NCI-H460 (cell line): Measurements from ENCODE around the gene UCHL5. TPM values are rescaled to one million over a fixed set of nuclear protein-coding genes. Genes with fewer than 3 reads are reported as not detected.
A peak's percentile ranks its signal among the peaks of the same experiment; 100 is the strongest.

Source experiments
- DNase-seq: peaks from one replicate; pipeline ENCODE4 v3.0.0-alpha.2; 2016; ENCODE audit warnings: low read depth; ENCODE audit errors: extremely low read depth
- polyA plus RNA-seq: library from polyadenylated mRNA; depleted of rRNA; stranded (reverse); fragments of >200 nt; gene quantifications from 2 replicates; pipeline ENCODE4 v1.2.3, GENCODE V29; 2014; cell fraction: nucleus; rRNA removed
- total RNA-seq: library from RNA; depleted of rRNA; stranded (reverse); fragments of >200 nt; shearing (Covaris generic); gene quantifications from 2 replicates; pipeline ENCODE4 v1.2.3, GENCODE V29; 2014; rRNA removed

Gene UCHL5
- 78.0 and 93.7 TPM in 2 replicates for total RNA-seq
- polyA plus RNA-seq: 81.9 and 98.2 TPM in 2 replicates

- peak; percentile 100 for DNase-seq
Measured at GRCh38 chr1:193059282-193060114, at the start of gene UCHL5, which contains the start of gene RO60. Gene UCHL5, minus strand, starts transcription at chr1:193059360. Its CDS starts 100 bp downstream, at chr1:193059260. Gene RO60, plus strand, starts transcription at chr1:193059612. Its CDS starts 9,443 bp downstream, at chr1:193069055.

GRCh38 chr1:193108471-193108870 is 49.3 kb upstream of the UCHL5 start:
- no peak for DNase-seq

GRCh38 chr1:193105821-193106177 is 46.6 kb upstream of the UCHL5 start:
- no peak for DNase-seq

GRCh38 chr1:193104907-193105820 is 46.0 kb upstream of the UCHL5 start, which contains the start of gene GLRX2:
Gene GLRX2, minus strand, starts transcription at chr1:193105414. Its CDS starts 32 bp downstream, at chr1:193105382.
- peak; percentile 91 for DNase-seq

GRCh38 chr1:193104502-193104906 is 45.3 kb upstream of the UCHL5 start:
- DNase-seq: peak; percentile 26

GRCh38 chr1:193103759-193104501 is 44.8 kb upstream of the UCHL5 start:
- no peak for DNase-seq

- no peak for DNase-seq
Measured at GRCh38 chr1:193102662-193103061, 43.5 kb upstream of the UCHL5 start.

- DNase-seq: no peak
Measured at GRCh38 chr1:193094112-193094511, 35.0 kb upstream of the UCHL5 start.

GRCh38 chr1:193090865-193091264 is 31.7 kb upstream of the UCHL5 start:
- DNase-seq: no peak

GRCh38 chr1:193087893-193088292 is 28.7 kb upstream of the UCHL5 start:
- DNase-seq: no peak

- no peak for DNase-seq
Measured at GRCh38 chr1:193086342-193086741, 27.2 kb upstream of the UCHL5 start.

GRCh38 chr1:193085263-193085662 is 26.1 kb upstream of the UCHL5 start:
- no peak for DNase-seq

- DNase-seq: no peak
Measured at GRCh38 chr1:193083365-193084088, 24.4 kb upstream of the UCHL5 start.

GRCh38 chr1:193079187-193079586 is 20.0 kb upstream of the UCHL5 start:
- DNase-seq: no peak

GRCh38 chr1:193077991-193078390 is 18.8 kb upstream of the UCHL5 start:
- DNase-seq: no peak

GRCh38 chr1:193070942-193071341 is 11.8 kb upstream of the UCHL5 start:
- DNase-seq: no peak

GRCh38 chr1:193070386-193070753 is 11.2 kb upstream of the UCHL5 start:
- DNase-seq: no peak

GRCh38 chr1:193069748-193070385 is 10.7 kb upstream of the UCHL5 start:
- peak; percentile 43 for DNase-seq

GRCh38 chr1:193068013-193068412 is 8.9 kb upstream of the UCHL5 start:
- DNase-seq: no peak
